ENCODE data around the gene NAT14. TPM values are rescaled to one million over a fixed set of nuclear protein-coding genes. Genes with fewer than 3 reads are reported as not detected.
"Not testable (repeated sequence)": the region's sequence is repeated elsewhere in the genome, so short reads cannot be mapped to it uniquely, and the experiment has no call there.

The NAT14 gene
- total RNA-seq, 1 experiment from 2014 or later, result 87.7 TPM

DNA sequence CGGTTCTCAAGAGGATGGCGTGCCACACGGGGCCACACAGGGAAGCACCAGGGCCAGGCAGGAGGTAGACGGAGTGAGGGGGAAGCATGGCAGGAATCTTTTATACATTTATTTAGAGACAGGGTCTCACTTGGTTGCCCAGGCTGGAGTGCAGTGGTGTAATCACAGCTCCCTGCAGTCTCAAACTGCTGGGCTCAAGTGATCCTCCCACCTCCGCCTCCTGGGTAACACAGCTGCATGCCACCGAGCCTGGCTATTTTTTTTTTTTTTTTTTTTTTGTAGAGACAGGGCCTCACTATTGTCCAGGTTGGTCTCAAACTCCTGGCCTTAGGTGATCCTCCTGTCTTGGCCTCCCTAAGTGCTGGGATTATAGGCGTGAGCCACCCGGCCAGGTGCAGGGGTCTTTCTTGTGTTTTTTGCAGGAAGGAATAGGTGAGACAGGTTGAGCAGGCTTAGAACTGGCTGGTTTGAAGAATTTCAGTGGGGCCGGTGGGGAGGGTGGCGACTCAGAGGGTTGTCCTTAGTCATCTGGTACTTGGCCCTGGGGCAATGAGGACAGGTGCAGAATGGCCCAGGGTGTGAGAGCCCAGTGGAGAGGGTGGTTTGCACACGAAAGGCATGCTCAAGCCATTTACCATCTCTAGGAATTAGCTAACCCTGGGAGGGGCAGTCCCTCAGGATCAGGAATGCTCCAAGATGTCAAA lies 10.8 kb downstream of the NAT14 start:
- H3K4me3 Mint-ChIP-seq, result no peak overlapping the region
- no peaks in the 10 kb centered on the region for H3K9me3 Mint-ChIP-seq
- no peak overlapping the region for H3K27ac Mint-ChIP-seq
- ChIA-PET CTCF (interaction anchor here (1.3 to 1.6 kb wide), 2 partner anchors 8 to 28 kb away, joined by 4 to 5 read pairs; no protein-coding TSS in a partner anchor), POLR2A (interaction anchor here (1.3 kb wide), 1 partner anchor 110 kb away, joined by 3 read pairs; no protein-coding TSS in a partner anchor)
- TF ChIP-seq TEAD1 (CRISPR knock-in tag; IDR thresholded peaks at IDR 0.05), result no peak
- TF ChIP-seq GTF2I (CRISPR knock-in tag; conservative IDR thresholded peaks at IDR 0.05), result no peak
- TF ChIP-seq, protein P1, sequence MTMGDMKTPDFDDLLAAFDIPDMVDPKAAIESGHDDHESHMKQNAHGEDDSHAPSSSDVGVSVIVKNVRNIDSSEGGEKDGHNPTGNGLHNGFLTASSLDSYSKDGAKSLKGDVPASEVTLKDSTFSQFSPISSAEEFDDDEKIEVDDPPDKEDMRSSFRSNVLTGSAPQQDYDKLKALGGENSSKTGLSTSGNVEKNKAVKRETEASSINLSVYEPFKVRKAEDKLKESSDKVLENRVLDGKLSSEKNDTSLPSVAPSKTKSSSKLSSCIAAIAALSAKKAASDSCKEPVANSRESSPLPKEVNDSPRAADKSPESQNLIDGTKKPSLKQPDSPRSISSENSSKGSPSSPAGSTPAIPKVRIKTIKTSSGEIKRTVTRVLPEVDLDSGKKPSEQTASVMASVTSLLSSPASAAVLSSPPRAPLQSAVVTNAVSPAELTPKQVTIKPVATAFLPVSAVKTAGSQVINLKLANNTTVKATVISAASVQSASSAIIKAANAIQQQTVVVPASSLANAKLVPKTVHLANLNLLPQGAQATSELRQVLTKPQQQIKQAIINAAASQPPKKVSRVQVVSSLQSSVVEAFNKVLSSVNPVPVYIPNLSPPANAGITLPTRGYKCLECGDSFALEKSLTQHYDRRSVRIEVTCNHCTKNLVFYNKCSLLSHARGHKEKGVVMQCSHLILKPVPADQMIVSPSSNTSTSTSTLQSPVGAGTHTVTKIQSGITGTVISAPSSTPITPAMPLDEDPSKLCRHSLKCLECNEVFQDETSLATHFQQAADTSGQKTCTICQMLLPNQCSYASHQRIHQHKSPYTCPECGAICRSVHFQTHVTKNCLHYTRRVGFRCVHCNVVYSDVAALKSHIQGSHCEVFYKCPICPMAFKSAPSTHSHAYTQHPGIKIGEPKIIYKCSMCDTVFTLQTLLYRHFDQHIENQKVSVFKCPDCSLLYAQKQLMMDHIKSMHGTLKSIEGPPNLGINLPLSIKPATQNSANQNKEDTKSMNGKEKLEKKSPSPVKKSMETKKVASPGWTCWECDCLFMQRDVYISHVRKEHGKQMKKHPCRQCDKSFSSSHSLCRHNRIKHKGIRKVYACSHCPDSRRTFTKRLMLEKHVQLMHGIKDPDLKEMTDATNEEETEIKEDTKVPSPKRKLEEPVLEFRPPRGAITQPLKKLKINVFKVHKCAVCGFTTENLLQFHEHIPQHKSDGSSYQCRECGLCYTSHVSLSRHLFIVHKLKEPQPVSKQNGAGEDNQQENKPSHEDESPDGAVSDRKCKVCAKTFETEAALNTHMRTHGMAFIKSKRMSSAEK (CRISPR knock-in tag; IDR thresholded peaks at IDR 0.05; ENCODE audit: borderline replicate concordance), result no peak
- TF ChIP-seq OVOL2 (CRISPR knock-in tag; IDR thresholded peaks at IDR 0.05; ENCODE audit: borderline replicate concordance), result no peak
- no peak for TF ChIP-seq EMX1 (CRISPR knock-in tag; IDR thresholded peaks at IDR 0.05)
- TF ChIP-seq, protein P2, sequence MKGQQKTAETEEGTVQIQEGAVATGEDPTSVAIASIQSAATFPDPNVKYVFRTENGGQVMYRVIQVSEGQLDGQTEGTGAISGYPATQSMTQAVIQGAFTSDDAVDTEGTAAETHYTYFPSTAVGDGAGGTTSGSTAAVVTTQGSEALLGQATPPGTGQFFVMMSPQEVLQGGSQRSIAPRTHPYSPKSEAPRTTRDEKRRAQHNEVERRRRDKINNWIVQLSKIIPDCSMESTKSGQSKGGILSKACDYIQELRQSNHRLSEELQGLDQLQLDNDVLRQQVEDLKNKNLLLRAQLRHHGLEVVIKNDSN (CRISPR knock-in tag; IDR thresholded peaks at IDR 0.05), result no peak
- TF ChIP-seq, protein P3, sequence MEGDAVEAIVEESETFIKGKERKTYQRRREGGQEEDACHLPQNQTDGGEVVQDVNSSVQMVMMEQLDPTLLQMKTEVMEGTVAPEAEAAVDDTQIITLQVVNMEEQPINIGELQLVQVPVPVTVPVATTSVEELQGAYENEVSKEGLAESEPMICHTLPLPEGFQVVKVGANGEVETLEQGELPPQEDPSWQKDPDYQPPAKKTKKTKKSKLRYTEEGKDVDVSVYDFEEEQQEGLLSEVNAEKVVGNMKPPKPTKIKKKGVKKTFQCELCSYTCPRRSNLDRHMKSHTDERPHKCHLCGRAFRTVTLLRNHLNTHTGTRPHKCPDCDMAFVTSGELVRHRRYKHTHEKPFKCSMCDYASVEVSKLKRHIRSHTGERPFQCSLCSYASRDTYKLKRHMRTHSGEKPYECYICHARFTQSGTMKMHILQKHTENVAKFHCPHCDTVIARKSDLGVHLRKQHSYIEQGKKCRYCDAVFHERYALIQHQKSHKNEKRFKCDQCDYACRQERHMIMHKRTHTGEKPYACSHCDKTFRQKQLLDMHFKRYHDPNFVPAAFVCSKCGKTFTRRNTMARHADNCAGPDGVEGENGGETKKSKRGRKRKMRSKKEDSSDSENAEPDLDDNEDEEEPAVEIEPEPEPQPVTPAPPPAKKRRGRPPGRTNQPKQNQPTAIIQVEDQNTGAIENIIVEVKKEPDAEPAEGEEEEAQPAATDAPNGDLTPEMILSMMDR (IDR thresholded peaks at IDR 0.05), result no peak
- no peak for TF ChIP-seq CREM (CRISPR knock-in tag; IDR thresholded peaks at IDR 0.05)
- TF ChIP-seq ETV6 (CRISPR knock-in tag; IDR thresholded peaks at IDR 0.05), result no peak
- ATAC-seq, result no peak
- H3K4me1 Mint-ChIP-seq, result no peaks in the 10 kb centered on the region; the same call in 1 of the 2 replicates
- no peaks in the 10 kb centered on the region for H3K36me3 Mint-ChIP-seq
- H3K27me3 Mint-ChIP-seq (ENCODE audit: low read depth), result peaks cover 37% of the 10 kb centered on the region
- no peak for DNase-seq (ENCODE audit: low spot score)

DNA sequence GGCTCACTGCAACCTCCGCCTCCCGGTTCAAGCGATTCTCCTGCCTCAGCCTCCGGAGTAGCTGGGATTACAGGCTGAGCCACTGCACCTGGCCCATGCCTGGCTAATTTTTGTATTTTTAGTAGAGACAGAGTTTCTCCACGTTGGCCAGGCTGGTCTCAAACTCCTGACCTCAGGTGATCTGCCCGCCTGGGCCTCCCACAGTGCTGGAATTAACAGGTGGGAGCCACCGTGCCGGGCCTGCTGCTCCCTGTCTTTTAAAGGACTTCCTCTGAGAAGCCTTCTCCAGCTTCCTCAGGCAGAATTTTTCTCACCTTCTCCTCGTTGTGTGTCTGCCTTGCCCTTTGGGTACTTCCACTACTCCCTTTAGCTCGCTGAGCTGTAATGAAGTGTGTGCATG lies 11.8 kb downstream of the NAT14 start:
- ChIA-PET POLR2A (interaction anchor here (1.3 kb wide), 1 partner anchor 109 kb away, joined by 3 read pairs; no protein-coding TSS in a partner anchor), CTCF (interaction anchor here (2.4 kb wide), 1 partner anchor 29 kb away, joined by 13 read pairs; no protein-coding TSS in a partner anchor)

DNA sequence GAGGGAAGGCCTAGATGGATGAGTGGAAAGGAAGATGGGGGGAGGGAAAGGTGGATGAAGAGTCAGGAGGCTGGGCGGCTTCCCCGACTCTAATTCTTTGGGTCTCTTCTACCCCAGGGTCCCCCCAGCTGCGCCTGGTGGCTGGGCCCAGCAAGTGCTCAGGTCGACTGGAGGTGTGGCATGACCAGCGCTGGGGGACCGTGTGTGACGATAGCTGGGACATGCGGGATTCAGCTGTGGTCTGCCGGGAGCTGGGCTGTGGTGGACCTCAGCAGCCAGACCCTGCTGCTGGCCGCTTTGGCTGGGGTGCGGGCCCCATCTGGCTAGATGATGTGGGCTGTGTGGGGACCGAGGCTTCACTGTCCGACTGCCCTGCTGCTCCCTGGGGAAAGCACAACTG lies 12.8 kb downstream of the NAT14 start:
- no peak overlapping the region for H3K4me3 Mint-ChIP-seq
- peaks cover 4% of the 10 kb centered on the region; the same call in 1 of the 2 replicates for H3K9me3 Mint-ChIP-seq
- ChIA-PET POLR2A (interaction anchor here (1.2 kb wide), 1 partner anchor 11 kb away, joined by 5 read pairs; no protein-coding TSS in a partner anchor), CTCF (interaction anchor here (0.9 to 2.4 kb wide), 3 partner anchors 21 to 108 kb away, joined by 3 to 13 read pairs (median 5); no protein-coding TSS in a partner anchor)
- H3K27me3 Mint-ChIP-seq (ENCODE audit: low read depth), result peaks cover 54% of the 10 kb centered on the region
- H3K4me1 Mint-ChIP-seq, result no peaks in the 10 kb centered on the region; the same call in 1 of the 2 replicates
- DNase-seq (ENCODE audit: low spot score), result no peak
- H3K36me3 Mint-ChIP-seq, result no peaks in the 10 kb centered on the region
- H3K27ac Mint-ChIP-seq, result no peak overlapping the region
- no peak for ATAC-seq
- TF ChIP-seq CBFB (CRISPR knock-in tag; IDR thresholded peaks at IDR 0.05; ENCODE audit: low read depth) (no peak), ESRRA (CRISPR knock-in tag; IDR thresholded peaks at IDR 0.05; ENCODE audit: borderline replicate concordance) (no peak), IRF2 (CRISPR knock-in tag; IDR thresholded peaks at IDR 0.05; ENCODE audit: borderline replicate concordance, low read depth) (no peak), TEAD1 (CRISPR knock-in tag; IDR thresholded peaks at IDR 0.05) (no peak), ETV6 (CRISPR knock-in tag; IDR thresholded peaks at IDR 0.05) (no peak), NFATC4 (CRISPR knock-in tag; IDR thresholded peaks at IDR 0.05) (no peak), KAT7 (CRISPR knock-in tag; IDR thresholded peaks at IDR 0.05; ENCODE audit: borderline replicate concordance) (no peak), JAZF1 (CRISPR knock-in tag; IDR thresholded peaks at IDR 0.05) (no peak), NR3C1 (CRISPR knock-in tag; conservative IDR thresholded peaks at IDR 0.05; ENCODE audit: low read depth) (no peak)
- TF ChIP-seq, protein P4, sequence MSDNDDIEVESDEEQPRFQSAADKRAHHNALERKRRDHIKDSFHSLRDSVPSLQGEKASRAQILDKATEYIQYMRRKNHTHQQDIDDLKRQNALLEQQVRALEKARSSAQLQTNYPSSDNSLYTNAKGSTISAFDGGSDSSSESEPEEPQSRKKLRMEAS (CRISPR knock-in tag; IDR thresholded peaks at IDR 0.05), result no peak
- TF ChIP-seq, protein P3 (IDR thresholded peaks at IDR 0.05), result no peak
- TF ChIP-seq, protein P5, sequence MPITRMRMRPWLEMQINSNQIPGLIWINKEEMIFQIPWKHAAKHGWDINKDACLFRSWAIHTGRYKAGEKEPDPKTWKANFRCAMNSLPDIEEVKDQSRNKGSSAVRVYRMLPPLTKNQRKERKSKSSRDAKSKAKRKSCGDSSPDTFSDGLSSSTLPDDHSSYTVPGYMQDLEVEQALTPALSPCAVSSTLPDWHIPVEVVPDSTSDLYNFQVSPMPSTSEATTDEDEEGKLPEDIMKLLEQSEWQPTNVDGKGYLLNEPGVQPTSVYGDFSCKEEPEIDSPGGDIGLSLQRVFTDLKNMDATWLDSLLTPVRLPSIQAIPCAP (CRISPR knock-in tag; IDR thresholded peaks at IDR 0.05), result no peak
- TF ChIP-seq, protein P6, sequence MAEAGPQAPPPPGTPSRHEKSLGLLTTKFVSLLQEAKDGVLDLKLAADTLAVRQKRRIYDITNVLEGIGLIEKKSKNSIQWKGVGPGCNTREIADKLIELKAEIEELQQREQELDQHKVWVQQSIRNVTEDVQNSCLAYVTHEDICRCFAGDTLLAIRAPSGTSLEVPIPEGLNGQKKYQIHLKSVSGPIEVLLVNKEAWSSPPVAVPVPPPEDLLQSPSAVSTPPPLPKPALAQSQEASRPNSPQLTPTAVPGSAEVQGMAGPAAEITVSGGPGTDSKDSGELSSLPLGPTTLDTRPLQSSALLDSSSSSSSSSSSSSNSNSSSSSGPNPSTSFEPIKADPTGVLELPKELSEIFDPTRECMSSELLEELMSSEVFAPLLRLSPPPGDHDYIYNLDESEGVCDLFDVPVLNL (CRISPR knock-in tag; IDR thresholded peaks at IDR 0.05; ENCODE audit: borderline replicate concordance, low read depth), result no peak

More for the DNA sequence above, 11.8 kb downstream of the NAT14 start:
- DNase-seq (ENCODE audit: low spot score); H3K4me1 Mint-ChIP-seq; H3K36me3 Mint-ChIP-seq; H3K4me3 Mint-ChIP-seq; ATAC-seq; H3K9me3 Mint-ChIP-seq; H3K27ac Mint-ChIP-seq: not testable (repeated sequence)
- peaks cover 48% of the 10 kb centered on the region for H3K27me3 Mint-ChIP-seq (ENCODE audit: low read depth)
